K562 (cell line): Measurements from ENCODE around the gene CERS3. TPM values are rescaled to one million over a fixed set of nuclear protein-coding genes. Genes with fewer than 3 reads are reported as not detected.

ENCODE experiments used
- ATAC-seq: fragments of 200-7000 bp; cut with Tn5 transposase; 3 replicates; pipeline ENCODE4 v1.9.1; 2020; ENCODE audit warnings: moderate library complexity
- BruUV-seq: library from RNA; stranded (reverse); fragments of 400-500 nt; replicated peaks from 2 replicates; lab custom pipeline; 2021; lab: Mats Ljungman, UMichigan
- CTCF ChIA-PET: fragments of 300-600 bp; formaldehyde crosslinking; extraction: SDS; loops from one replicate; lab custom pipeline; 2021; ENCODE audit warnings: low intra/inter-chr PET ratio; lab: Yijun Ruan, JAX
- POLR2A ChIA-PET: fragments of 300-600, 350-650 bp; sonication (Branson Sonifier 250); formaldehyde crosslinking; extraction: SDS; loops from one replicate; lab custom pipeline; 2021; ENCODE audit warnings: antibody characterized with exemption, inconsistent platforms; lab: Yijun Ruan, JAX
- DNase-seq, 4 experiments: peaks; one replicate each; pipeline versions ENCODE4 v3.0.0 to v3.0.0-alpha.2; 2011 to 2018; ENCODE audit warnings: low spot score in 3 of 4, mixed read lengths in 3 of 4; ENCODE audit errors: extremely low read depth in 1 of 4
- FAIRE-seq: peaks from 2 replicates; lab custom pipeline; 2011; peaks lifted over from hg19 to GRCh38; lab: Jason Lieb, UNC
- H2AFZ ChIP-seq: 2 replicates; pipeline ENCODE4 v1.6.0; 2011; ENCODE audit warnings: low read depth, low read length, control low read depth, inconsistent platforms
- H3K27ac ChIP-seq: fragments of 200-600 bp; 3 replicates; pipeline ENCODE4 v1.8.0; 2011; ENCODE audit warnings: low read depth, mild to moderate bottlenecking, control low read depth, inconsistent platforms, low read length, moderate library complexity, mixed read lengths; ENCODE audit errors: extremely low read depth
- H3K27me3 ChIP-seq, 2 experiments: fragments of 300-600 bp in 1 of 2; 2 replicates in 1 of 2; 3 replicates in 1 of 2; pipeline versions ENCODE4 v1.6.0 to v1.8.0; 2011; ENCODE audit warnings: inconsistent platforms in 2 of 2, low read length in 2 of 2, mild to moderate bottlenecking in 1 of 2, mixed read lengths in 1 of 2, moderate library complexity in 1 of 2; ENCODE audit not compliant: control insufficient read depth in 2 of 2, insufficient read depth in 2 of 2
- H3K36me3 ChIP-seq: fragments of 300-600 bp; 3 replicates; pipeline ENCODE4 v1.8.0; 2011; ENCODE audit warnings: mild to moderate bottlenecking, low read length, inconsistent platforms; ENCODE audit not compliant: control insufficient read depth, insufficient read depth
- H3K4me1 ChIP-seq, 2 experiments: fragments of 200-600 bp in 1 of 2; replicated peaks in 1 of 2; 2 replicates in 1 of 2; 3 replicates in 1 of 2; pipeline versions ENCODE4 v1.5.1 to v1.8.0; 2011; ENCODE audit warnings: inconsistent platforms in 2 of 2, low read length in 2 of 2, mild to moderate bottlenecking in 1 of 2, mixed read lengths in 1 of 2, moderate library complexity in 1 of 2; ENCODE audit not compliant: control insufficient read depth in 2 of 2, insufficient read depth in 2 of 2
- H3K4me2 ChIP-seq: 2 replicates; pipeline ENCODE4 v1.6.1; 2011; ENCODE audit warnings: low read length, control low read depth, inconsistent platforms, mixed read lengths; ENCODE audit not compliant: insufficient read depth
- H3K4me3 ChIP-seq: fragments of 200-600 bp; sonication (generic), shearing (Covaris generic); 2 replicates; pipeline ENCODE4 v1.5.1; 2016; ENCODE audit warnings: control low read depth, inconsistent platforms
- H3K79me2 ChIP-seq: fragments of 200-600 bp; 3 replicates; pipeline ENCODE4 v1.8.0; 2011; ENCODE audit warnings: low read length, inconsistent platforms; ENCODE audit not compliant: control insufficient read depth, insufficient read depth
- H3K9ac ChIP-seq, 2 experiments: 2 replicates each; pipeline versions ENCODE4 v1.6.0 to v1.6.1; 2011; ENCODE audit warnings: low read depth in 2 of 2, low read length in 2 of 2, control low read depth in 1 of 2, inconsistent platforms in 1 of 2, mild to moderate bottlenecking in 1 of 2, mixed read lengths in 1 of 2; ENCODE audit not compliant: insufficient read depth in 1 of 2
- H3K9me1 ChIP-seq: one replicate; pipeline ENCODE4 v1.6.0; 2011; ENCODE audit warnings: inconsistent platforms, mild to moderate bottlenecking, low read length, moderate library complexity; ENCODE audit not compliant: control insufficient read depth, insufficient read depth
- H3K9me3 ChIP-seq: replicated peaks from 2 replicates; pipeline ENCODE4 v1.5.1; 2011; ENCODE audit warnings: low read depth, low read length, inconsistent platforms; ENCODE audit not compliant: control insufficient read depth, insufficient read depth
- H4K20me1 ChIP-seq: replicated peaks from 2 replicates; pipeline ENCODE4 v1.6.1; 2011; ENCODE audit warnings: low read length, inconsistent platforms, mixed read lengths; ENCODE audit not compliant: control insufficient read depth, insufficient read depth
- CEBPB ChIP-seq: fragments of 450-650 bp; IDR thresholded peaks from 2 replicates; pipeline ENCODE4 v1.6.1; 2016; ENCODE audit warnings: missing genetic modification characterization, missing compliant biosample characterization
- CREB5 ChIP-seq: fragments of 250-450 bp; sonication (Bioruptor Pico); IDR thresholded peaks from 2 replicates; pipeline ENCODE4 v1.5.0; 2020; ENCODE audit warnings: mild to moderate bottlenecking
- FOXJ2 ChIP-seq: fragments of 200-800 bp; sonication (Bioruptor generic); IDR thresholded peaks from 2 replicates; pipeline ENCODE4 v1.6.1; 2016; ENCODE audit warnings: missing genetic modification characterization, missing compliant biosample characterization
- SIX5 ChIP-seq, 2 experiments: IDR thresholded peaks; 2 replicates each; pipeline ENCODE4 v1.6.1; 2011; ENCODE audit warnings: low read length in 2 of 2, borderline replicate concordance in 1 of 2, low read depth in 1 of 2, mild to moderate bottlenecking in 1 of 2, moderate library complexity in 1 of 2; ENCODE audit not compliant: insufficient read depth in 1 of 2
- TAF9B ChIP-seq: fragments of 450-650 bp; IDR thresholded peaks from 2 replicates; pipeline ENCODE4 v1.6.1; 2018; ENCODE audit warnings: mild to moderate bottlenecking; ENCODE audit not compliant: partially characterized antibody
- ZEB2 ChIP-seq: fragments of 450-650 bp; IDR thresholded peaks from 2 replicates; pipeline ENCODE4 v1.6.1; 2016
- ZNF354B ChIP-seq: fragments of 250-450 bp; sonication (Bioruptor Pico); IDR thresholded peaks from 2 replicates; pipeline ENCODE4 v1.4.0; 2020
- WGBS: fragments of 100-300 bp; shearing (Covaris generic); methylation state at CpG from one replicate; pipeline ENCODE4 v1.1.6; 2016; ENCODE audit warnings: low coverage, mixed read lengths; ENCODE audit not compliant: insufficient coverage; ENCODE audit errors: missing lambda C conversion rate; 5-methylcytosine and 5-hydroxymethylcytosine counted together
- in situ Hi-C: fragments of 300-500 bp; cut with MboI; formaldehyde crosslinking; loops from 4 replicates; pipeline ENCODE4 v1.15.0; 2018; ENCODE audit warnings: inconsistent platforms, mixed read lengths
- intact Hi-C: fragments of 100-400 bp; cut with micrococcal nuclease; formaldehyde crosslinking; loops from 2 replicates; pipeline ENCODE4 v1.14.2; 2022
- polyA plus RNA-seq, 8 experiments: library from polyadenylated mRNA; depleted of rRNA in 4 of 8; stranded (reverse) in 5 of 8; unstranded in 3 of 8; fragments of >200 nt; fragmentation: Nextera tagmentation in 2 of 8; fragmentation: Illumina TruSeq in 1 of 8; extraction: Ambion mirVana in 2 of 8; extraction: Trizol in 1 of 8; gene quantifications; 2 replicates each; pipeline versions ENCODE4 v1.2.1 to v1.2.3, GENCODE V29; 2011 to 2014; ENCODE audit warnings: inconsistent platforms in 1 of 8, missing spikeins in 1 of 8
- total RNA-seq, 7 experiments: library from RNA; depleted of rRNA in 6 of 7; stranded (reverse); fragments of >200 nt in 6 of 7; fragmentation: Illumina TruSeq in 2 of 7; extraction: Trizol in 2 of 7; gene quantifications; 2 replicates each; pipeline versions ENCODE4 v1.2.1 to v1.2.3, GENCODE V29; 2011 to 2021; ENCODE audit warnings: low replicate concordance in 1 of 7
- TF ChIP-seq, protein P1 (sequence below): fragments of 450-650 bp; formaldehyde crosslinking; conservative IDR thresholded peaks from 2 replicates; pipeline ENCODE4 v1.4.0; 2022; ENCODE audit warnings: mild to moderate bottlenecking, missing genetic modification characterization

The CERS3 gene
- total and polyA plus RNA-seq, 9 of the 15 experiments (the other 6 are each of a cell fraction or from before 2014, with no cell fraction given), result not detected

DNA sequence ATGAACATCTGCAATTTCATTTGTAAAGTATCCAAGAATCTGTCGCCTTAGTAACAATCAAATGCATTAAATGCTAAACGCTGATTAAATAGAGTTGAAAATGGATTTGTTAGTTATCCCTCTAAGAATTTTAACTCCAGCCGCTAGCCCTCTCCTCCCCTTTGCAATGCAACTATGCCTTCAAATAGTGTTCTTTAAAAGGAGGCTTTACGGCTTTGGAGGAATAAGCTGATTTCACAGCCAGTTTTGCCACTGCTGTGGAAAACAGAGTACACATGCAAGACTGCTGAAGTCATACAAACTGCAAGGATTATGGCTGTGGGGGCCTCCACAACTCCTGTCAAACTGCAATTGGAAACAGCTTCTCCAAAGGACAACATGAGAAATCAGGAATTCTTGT, 89.2 kb downstream of the CERS3 start:
- H3K36me3 ChIP-seq, result no peaks in the 10 kb centered on the region
- H3K27me3 ChIP-seq, result no peaks in the 10 kb centered on the region
- no peak overlapping the region for H3K4me3 ChIP-seq
- H3K9me1 ChIP-seq, result no peaks in the 10 kb centered on the region
- ATAC-seq (no peak), DNase-seq (no peak), FAIRE-seq (no peak)
- no peak overlapping the region for H3K9ac ChIP-seq
- H2AFZ ChIP-seq, result no peak overlapping the region
- ChIA-PET CTCF (no interaction called here), POLR2A (no interaction called here)
- H3K4me2 ChIP-seq, result no peak overlapping the region
- H4K20me1 ChIP-seq, result no peaks in the 10 kb centered on the region
- H3K27ac ChIP-seq, result no peak overlapping the region
- H3K79me2 ChIP-seq, result no peaks in the 10 kb centered on the region
- intact Hi-C loops, result no loop called here
- no peaks in the 10 kb centered on the region; a peak in 1 of 5 replicates for H3K4me1 ChIP-seq
- BruUV-seq, result no TSS peak
- H3K9me3 ChIP-seq, result no peaks in the 10 kb centered on the region
- TF ChIP-seq FOXJ2 (tag) (no peak), SIX5 (IDR thresholded peaks at IDR 0.05; ENCODE audit: borderline replicate concordance in 1 of 2, insufficient read depth in 1 of 2, low read depth in 1 of 2, low read length in 2 of 2) (no peak), ZEB2 (no peak), ZNF354B (CRISPR knock-in tag) (no peak), TAF9B (no peak), CREB5 (CRISPR knock-in tag) (no peak), CEBPB (tag) (no peak)
- TF ChIP-seq, protein P1, sequence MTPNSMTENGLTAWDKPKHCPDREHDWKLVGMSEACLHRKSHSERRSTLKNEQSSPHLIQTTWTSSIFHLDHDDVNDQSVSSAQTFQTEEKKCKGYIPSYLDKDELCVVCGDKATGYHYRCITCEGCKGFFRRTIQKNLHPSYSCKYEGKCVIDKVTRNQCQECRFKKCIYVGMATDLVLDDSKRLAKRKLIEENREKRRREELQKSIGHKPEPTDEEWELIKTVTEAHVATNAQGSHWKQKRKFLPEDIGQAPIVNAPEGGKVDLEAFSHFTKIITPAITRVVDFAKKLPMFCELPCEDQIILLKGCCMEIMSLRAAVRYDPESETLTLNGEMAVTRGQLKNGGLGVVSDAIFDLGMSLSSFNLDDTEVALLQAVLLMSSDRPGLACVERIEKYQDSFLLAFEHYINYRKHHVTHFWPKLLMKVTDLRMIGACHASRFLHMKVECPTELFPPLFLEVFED, result no peak
- 0% methylated on average over 4 of the region's 4 CpGs for WGBS
- in situ Hi-C loops, result no loop called here
